ENCODE measurements around the gene TRAF2. TPM values are rescaled to one million over a fixed set of nuclear protein-coding genes. Genes with fewer than 3 reads are reported as not detected.

The TRAF2 gene
- total and polyA plus RNA-seq, 2 of the 8 experiments (the other 6 are each of a cell fraction or from before 2014, with no cell fraction given) = 26.9 to 50.2 TPM

- TF ChIP-seq NRF1 (IDR thresholded peaks at IDR 0.05; ENCODE audit: low read depth, low read length) (no peak), GABPA (IDR thresholded peaks at IDR 0.05; ENCODE audit: borderline replicate concordance, insufficient read depth, low read length) (no peak), PHF8 (conservative IDR thresholded peaks at IDR 0.05; ENCODE audit: low read depth, low read length) (no peak), FOSL1 (IDR thresholded peaks at IDR 0.05; ENCODE audit: insufficient read depth, low read depth, low read length) (no peak), NANOG (IDR thresholded peaks at IDR 0.05; ENCODE audit: insufficient read depth, low read depth, low read length, poor library complexity, severe bottlenecking) (no peak), EZH2 (IDR thresholded peaks at IDR 0.05; ENCODE audit: low read depth, low read length, severe bottlenecking) (no peak), ASH2L (IDR thresholded peaks at IDR 0.05; ENCODE audit: low read length) (no peak)
Observed at GRCh38 chr9:136956604-136957003, 70.3 kb downstream of the TRAF2 start (continued).

Measured in H1 (cell line).